Amniotic epithelial cell (primary cell): ENCODE data around the gene STARD6.
A peak's percentile ranks its signal among the peaks of the same experiment; 100 is the strongest.
"Not testable (repeated sequence)": the region's sequence is repeated elsewhere in the genome, so short reads cannot be mapped to it uniquely, and the experiment has no call there.

ENCODE experiments used
- DNase-seq: peaks from one replicate; pipeline ENCODE4 v3.0.0-alpha.2; 2010; ENCODE audit warnings: low read depth

STARD6 gene, protein sequence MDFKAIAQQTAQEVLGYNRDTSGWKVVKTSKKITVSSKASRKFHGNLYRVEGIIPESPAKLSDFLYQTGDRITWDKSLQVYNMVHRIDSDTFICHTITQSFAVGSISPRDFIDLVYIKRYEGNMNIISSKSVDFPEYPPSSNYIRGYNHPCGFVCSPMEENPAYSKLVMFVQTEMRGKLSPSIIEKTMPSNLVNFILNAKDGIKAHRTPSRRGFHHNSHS

DNA sequence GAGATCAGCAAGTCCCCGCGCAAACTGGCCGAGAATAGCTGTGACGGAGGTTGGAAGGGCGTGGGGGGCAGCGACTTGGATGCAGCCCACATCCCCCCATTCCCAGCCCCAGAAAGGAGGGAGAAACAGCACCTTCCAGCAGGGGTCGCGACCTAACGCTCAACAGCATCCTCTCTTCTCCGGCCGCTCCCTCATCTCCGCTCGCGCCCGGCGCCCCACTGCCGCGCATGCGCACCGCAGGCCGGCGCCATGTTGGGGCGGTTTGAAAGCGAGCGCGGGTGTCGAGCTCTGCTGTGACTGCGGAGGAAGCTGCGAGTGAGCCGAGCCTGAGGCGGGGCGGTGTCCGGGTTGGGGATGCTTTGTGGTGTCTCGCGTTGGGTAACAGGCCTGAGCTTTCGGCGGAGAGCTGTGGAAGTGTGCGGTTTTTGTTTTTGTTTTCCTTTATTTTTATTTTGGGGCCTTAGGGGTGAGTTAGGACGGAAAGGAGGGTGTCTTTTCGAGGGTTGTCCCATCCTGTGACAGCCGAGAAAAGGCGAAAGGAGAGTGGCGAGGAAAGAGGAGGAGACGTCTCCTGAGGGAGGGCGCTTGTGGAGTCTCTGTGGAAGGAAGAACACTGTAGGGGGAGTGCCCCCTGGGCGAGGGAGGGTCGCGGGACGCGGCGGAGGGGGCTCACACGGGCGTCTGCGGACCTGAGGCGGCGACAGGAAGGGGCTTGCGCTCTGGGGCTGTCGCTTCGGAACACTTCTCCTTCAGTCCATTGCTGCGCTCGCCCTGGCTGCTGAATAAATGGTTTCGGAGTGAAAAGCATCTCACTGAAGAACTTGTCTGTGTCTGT, at the start of gene STARD6, which contains the start of gene C18orf54:
STARD6 (minus strand) TSS at position 199 of the 835 bp plus-strand sequence. CDS start 3,285 bp downstream, outside the sequence.
C18orf54 (plus strand) TSS at position 247 of the 835 bp plus-strand sequence. CDS start 2,667 bp downstream, outside the sequence.
- DNase-seq, result peak; percentile 81

DNA sequence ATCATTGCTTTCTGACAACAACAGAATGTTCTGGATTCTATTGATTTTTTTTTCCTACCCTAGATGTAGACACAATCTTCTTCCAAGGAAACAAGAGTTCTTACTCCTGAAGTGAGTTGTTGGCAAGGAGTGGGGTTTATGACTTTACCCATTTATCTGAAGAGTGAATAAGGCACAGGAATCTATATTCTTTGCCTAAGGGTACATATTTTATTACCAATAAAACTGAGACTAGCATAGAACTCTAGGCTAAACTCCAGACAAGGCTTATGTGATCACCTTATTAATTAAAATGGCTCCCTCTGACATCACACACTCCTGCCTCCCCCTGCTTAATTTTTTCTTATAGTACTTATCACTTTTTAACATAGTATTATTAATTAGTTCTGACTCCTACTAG, 47.6 kb upstream of the STARD6 start:
- DNase-seq, result no peak

DNA sequence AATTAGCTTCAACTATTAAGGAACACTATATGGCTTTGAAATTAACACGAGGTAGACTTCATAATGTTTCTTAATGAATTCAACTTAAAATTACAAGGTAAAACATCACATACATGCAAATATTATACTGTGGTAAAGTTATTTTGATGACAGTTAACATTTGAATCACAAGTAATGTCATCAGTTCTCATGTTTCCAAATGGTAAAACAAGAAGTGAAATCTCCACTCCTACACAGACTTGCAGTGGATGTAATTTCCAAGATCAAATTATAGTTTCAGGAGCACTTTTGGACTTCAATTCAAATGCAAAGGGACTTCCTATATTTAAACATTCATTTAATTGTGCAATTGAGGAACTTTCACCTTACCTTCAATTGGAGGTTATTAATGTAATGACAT, 39.1 kb upstream of the STARD6 start:
- DNase-seq, result no peak

DNA sequence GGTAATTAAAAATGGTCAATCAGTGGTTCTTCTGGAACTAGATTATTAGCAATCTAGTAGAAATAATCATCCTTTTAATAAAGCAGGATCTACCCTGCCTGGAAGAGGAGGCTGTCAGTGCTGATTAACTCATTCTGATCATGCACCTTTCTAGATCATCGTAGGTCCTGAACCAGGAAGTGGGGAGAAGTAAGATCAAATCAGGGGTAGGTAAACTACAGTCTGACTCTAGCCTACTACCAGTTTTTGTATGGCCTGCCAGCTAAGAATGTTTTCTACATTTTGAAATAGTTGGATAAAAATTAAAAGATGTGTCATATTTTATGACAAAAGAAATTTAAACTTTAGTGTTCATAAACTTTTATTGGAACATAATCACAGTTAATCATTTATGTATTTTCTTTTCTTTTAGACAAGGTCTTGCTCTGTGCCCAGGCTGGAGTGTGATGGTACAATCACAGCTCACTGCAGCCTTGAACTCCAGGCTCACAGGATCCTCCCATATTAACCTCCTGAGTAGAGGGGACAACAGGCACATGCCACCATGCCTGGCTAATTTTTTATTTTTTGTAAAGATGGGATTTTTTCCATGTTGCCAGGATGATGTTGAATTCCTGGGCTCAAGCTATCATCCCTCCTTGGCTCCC, 36.1 kb upstream of the STARD6 start:
- no peak for DNase-seq

DNA sequence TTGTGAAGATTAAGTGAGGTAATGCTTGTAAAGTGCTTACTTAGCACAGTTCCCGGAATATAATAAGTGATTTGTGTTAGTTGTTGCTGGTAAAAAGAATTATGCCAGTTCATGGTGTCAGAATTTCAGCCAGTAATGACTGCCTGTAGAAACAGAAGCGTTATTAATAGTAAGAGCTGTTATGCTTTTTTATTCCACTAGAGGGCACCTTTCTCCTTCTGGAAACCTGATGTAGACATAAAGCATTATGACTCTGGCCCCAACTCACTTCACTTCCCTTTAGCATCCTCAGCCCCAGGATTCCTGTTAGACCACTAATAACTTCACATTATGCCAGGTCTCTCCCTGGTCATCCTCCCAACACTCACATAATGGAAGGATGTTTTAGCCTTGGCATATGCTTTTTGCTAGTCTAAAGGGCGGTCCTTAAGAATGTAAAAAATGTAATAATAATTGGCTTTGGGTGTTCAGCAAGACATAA, 34.9 kb upstream of the STARD6 start:
- DNase-seq, result peak; percentile 60

DNA sequence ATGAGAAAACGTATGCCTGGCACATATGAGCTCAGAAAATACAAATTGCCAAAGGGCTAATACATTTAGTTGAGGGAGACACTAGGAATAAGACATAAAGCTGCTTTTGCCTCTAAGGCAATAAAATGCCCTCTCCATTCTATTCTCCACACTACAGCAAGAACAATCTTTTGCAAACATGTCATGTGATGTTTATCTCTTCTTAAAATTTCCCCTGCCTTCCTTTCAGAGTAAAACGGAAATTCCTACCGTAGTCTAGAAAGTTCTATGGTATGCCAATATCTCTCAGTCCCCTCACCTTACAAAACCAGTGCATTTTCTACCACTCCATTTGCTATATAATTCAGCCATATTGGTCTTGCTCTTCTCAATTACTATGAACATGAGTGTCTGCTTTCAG, 33.2 kb upstream of the STARD6 start:
- DNase-seq, result no peak

DNA sequence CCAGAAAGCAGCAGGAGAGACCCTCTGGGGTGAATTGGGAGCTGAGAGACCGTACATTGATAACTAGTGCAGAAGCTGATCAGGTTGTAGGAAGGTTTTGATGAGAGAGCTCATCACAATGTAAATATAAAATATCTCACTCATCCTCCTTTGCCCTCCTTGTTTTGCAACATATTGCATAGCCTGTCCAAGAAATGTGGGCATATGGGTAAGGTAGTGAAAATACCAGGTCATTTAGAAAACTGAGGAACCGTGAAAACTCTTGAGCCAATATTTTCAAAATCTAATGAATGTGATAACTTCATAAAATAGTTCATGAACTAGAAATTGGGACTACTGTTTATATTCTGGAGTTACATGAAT, 31.5 kb upstream of the STARD6 start:
- no peak for DNase-seq

DNA sequence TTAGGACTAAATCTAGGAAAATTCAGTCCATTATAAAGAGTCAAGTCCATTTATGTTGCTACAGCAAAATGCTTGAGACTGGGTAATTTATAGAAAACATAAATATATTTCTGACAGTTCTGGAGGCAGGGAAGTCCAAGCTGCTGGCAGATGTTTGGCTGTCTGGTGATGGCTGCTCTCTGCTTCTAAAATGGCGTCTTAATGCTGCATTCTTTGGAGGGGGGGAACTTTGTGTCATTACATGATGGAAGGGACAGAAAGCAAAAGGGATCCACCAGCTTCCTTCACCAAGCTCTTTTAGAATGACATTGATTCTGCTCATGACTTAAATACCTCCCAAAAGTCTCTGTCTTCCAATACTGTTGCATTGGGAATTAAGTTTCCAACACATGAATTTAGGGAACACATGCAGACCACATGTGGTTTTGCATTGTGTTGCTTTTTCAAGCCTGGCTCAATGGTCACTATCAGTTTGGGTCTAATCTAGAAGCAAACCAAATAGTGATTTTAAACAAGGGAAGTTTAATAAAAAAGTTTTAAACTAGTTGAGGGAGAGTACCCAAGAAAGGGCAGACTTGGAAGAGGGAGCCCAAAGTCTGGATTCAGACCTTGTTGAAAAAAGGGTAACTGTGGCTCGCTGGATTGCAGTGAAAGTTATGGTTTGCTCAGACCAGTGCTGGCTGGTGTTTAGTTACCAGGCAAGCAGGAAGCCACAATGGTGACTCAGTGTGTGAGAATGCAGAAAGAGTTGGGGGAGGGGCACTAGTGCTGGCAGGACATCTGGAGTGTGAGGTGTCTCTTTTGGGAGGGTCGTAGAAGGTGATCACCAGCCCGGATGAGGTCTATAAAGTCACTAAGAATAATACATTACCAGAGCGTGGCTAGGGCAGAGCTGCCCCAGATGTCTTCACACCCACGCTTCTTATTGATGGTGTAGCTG, 30.8 kb upstream of the STARD6 start:
- peak; percentile 84 for DNase-seq

DNA sequence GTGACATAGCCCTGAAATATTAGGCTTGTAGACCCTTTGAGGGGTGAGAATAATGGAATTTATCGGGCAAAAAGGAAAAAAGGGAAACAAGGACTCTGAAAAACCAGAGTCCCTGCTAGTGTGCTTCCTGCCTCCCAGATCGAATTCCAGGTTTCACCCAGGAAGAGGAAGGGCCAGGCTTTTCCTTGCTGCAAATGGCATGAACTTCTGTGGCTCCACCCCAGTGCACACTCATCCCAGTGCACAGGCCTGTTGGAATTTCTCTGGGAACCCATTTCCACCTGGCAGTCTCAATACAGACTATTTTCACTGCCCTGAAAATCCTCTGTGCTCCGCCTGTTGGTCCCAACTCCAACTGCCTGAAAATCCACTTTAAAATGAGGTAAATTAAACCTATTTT, 30.0 kb upstream of the STARD6 start:
- DNase-seq, result no peak

DNA sequence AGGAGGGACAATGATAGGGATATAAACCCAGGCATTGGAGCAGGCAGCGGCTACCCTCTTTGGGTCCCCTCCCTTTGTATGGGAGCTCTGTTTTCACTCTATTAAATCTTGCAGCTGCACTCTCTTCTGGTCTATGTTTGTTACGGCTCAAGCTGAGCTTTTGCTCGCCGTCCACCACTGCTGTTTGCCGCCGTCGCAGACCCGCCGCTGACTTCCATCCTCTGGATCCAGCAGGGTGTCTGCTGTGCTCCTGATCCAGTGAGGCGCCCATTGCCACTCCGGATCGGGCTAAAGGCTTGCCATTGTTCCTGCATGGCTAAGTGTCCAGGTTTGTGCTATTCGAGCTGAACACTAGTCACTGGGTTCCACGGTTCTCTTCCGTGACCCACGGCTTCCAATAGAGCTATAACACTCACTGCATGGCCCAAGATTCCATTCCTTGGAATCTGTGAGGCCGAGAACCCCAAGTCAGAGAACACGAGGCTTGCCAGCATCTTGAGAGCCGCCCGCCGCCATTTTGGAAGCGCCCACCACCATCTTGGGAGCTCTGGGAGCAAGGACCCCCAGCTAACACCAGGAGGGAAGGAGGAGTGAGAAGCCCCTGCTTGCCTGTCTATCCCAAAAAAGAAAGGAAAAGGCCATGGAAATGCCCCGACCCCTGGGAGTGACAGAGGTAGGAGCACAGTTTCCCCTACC, 29.3 kb upstream of the STARD6 start:
- DNase-seq, result not testable (repeated sequence)

DNA sequence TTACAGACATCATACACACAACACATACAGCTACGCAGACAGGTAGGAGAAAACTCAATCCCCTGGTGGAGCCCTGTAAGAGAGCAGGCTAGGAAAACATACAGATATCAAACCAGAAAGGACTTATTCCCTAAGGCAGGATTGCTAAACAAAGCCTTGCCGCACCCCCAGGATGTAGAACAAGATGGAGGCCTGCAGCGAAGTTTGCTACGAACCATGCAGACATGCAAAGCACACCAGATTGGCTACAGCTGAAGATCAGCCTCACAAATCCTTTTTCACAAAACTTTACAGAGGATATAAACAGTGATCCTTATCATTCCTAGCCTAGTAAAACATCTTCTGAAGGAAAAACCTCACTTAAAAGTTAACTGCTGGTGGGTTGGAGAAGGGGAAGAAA, 28.4 kb upstream of the STARD6 start:
- DNase-seq, result peak; percentile 8

DNA sequence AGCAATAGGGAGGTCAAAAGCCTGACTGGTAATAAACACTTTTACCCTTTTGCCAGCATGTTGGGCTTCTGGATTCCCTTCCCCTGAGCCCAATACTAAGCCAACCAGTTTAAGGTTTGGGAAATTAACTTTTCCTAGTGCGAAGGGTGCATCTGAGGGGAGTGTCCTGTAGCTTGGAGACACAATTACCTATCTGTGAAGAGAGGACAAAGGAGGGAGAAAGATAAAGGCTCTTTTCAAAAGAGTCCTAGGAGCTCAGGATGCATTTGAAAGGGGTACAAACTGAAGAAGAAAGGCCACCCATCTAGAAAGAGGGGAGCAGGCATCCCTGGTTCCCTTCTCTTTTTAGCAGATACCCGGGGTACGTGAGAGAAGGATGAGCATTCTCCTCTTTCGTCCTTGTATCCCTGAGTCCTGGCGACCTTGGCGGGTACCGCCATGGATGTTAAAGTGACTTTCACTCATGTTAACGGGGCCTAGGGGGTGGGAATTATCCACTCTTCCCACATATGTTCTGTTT, 25.1 kb upstream of the STARD6 start:
- DNase-seq, result no peak

DNA sequence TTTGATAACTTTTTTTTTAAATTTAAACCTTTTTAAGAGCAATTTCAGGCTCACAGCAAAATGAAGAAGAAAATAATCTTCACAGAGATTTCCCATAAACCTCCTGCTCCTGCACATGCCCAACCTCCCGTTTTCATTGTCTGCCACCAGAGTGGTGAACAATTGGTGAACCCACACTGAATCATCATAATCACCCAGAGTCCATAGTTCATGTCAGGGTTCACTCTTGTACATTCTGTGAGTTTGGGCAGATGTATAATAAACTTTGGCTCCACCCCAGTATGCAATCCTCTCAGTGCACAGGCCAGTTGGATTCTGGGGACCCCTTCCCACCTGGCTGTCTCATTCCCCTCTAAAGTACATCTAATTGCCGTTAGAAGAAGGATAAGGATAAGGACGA, 24.4 kb upstream of the STARD6 start:
- DNase-seq, result no peak

DNA sequence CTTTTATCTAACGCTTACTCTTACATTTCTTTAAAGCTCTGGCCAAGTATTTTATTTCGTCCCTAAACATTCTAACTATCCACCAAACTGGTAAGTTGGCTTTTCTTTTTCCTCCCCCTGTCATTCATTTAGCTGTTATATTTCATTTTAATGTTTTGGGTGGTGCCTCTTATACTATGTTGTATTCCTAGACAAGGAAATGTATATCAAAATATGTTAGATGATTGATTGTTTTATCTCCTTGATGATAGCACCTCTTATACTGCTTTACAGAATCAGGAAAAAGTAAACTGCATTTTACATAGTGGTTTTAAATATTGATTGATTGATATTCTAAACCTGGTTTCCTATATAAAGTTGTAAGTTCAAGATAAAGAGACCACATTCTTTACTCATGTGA, 24.0 kb upstream of the STARD6 start:
- no peak for DNase-seq

DNA sequence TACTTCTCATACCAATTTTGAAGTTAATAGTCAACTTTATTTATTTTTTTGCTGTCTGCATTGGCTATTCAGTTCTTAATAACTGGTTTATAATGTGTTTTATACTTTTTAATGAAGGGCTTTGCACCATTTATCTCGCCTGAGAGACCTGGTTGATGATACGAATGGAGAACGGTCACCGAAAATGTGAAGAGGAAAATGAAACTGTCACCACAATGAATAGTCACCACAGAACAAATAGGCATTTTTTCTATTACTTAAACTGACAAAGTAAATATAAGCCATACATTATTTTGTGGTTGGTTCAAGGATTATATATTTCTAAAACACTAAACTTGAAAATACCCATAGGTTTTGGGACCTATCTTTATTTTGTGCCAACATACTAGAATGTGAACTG, 20.4 kb upstream of the STARD6 start:
- DNase-seq, result no peak

DNA sequence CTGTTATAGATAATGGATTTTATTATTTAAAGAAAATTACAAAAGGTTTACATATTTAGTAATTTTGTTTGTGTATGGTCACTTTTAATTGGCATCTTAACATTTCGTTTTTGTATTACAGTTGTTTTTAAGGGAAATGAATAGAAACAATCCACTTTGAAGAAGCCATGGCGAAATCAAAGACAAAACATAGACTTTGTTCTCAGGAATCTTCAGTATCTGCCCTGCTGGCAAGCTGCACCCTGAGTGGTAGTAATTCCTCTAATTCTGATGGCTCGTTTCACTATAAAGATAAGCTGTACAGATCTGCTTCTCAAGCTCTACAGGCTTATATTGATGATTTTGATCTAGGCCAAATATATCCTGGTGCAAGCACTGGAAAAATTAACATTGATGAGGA, 2.7 kb upstream of the STARD6 start:
- peak; percentile 35 for DNase-seq

DNA sequence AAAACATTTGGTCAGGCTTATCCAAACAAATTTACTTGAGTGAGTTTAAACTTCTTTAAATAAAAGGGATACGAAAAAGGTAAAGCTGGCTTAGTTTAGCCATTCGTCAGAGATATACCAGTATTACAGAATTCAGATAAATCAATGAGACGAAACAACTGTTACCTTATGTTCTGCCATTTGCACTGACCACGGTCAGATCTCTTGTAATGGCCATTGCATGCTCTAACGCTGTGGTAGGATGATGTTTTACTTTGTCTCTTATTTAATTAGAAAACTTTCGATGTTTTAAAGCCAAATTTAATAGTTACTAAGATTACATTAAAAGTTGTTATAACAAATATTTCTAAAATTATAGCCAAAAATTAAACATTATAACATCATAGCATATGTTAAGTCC, 1.6 kb upstream of the STARD6 start:
- DNase-seq, result no peak

DNA sequence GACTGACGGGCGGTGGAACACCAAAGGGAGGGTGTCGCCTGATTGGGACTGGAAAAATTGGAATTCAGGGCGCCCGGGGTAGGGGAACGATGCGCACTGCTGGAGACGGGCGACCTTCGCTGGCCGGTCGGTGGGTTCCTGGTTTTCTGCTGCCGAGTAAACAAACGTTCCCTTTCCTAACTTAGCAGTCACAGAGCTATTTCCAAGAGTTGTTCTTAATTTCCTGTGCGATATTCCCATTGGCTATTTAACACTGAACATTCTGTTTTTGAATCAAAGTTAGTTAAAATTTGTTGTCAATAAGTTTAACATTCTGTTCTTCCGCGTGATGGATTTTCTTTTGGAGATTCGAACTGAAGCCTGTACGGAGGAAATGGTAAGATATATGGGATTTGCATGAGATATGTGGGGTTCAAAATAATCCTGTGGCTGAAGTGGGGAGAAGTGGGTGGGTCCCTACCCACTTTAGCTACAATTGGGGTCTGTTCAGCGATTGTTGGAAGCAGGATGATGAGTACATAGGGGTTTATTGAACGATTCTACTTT, 910 bp upstream of the STARD6 start:
- DNase-seq, result peak; percentile 3

DNA sequence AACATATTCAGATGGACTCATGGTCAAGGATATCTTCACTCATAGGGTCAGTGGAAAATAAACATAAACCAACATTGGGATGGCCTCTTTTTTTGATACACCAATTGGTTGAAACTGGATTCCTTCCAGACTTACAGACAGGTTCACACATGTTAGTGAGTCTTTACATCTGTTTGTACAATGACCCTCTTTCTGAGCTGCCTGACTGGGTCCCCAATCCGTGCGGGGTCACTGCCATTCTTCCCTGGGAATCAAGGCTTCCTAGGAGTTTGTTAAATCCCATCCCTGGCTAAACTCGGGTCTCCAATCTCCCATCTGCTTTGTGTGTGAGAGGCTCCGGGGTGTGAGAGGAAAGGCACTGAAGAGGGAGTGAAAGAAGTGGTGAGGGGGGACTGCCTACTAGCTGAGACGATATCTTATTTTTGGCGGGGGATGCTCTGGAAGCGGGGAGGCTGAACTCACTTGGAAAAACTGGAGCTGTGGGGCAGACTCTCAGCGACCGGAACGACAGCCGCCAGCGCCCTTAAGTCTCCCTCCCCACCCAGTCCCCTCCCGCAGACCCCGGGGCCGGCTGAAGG, 487 bp downstream of the STARD6 start:
- no peak for DNase-seq

DNA sequence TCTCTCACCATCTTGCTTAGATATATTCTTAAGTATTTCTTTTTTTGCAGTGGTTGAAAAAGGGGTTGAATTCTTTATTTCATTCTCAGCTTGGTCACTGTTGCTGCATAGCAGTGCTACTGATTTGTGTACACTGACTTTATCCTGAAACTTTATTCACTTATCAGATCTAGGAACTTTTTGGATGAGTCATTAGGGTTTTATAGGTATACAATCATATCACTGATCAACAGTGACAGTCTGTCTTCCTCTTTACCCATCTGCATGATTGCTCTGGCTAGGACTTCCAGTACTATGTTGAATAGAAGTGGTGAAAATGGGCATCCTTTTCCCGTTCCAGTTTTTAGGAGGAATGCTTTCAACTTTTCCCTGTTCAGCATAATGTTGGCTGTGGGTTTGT, 6.5 kb downstream of the STARD6 start:
- DNase-seq, result no peak
